Measurements from ENCODE around the gene RNU7-1.

The RNU7-1 gene

GRCh38 chr12:6954316-6955107 lies 10.9 kb downstream of the RNU7-1 start:
- peak in 1 of 5 experiments; percentile 38 for DNase-seq

- DNase-seq, result no peak
These were observed 11.7 kb downstream of the RNU7-1 start for GRCh38 chr12:6955108-6956020.

- peak in 2 of 5 experiments; percentile 51 to 57 for DNase-seq
These were observed 12.6 kb downstream of the RNU7-1 start for GRCh38 chr12:6956021-6956727.

- DNase-seq, result peak in 2 of 5 experiments; percentile 69 to 77
These were observed 13.6 kb downstream of the RNU7-1 start for GRCh38 chr12:6957151-6957701.

GRCh38 chr12:6957741-6958608 lies 14.4 kb downstream of the RNU7-1 start:
- no peak for DNase-seq

- no peak for DNase-seq
These were observed 15.0 kb downstream of the RNU7-1 start for GRCh38 chr12:6958609-6959057.

- DNase-seq, result peak; percentile 40 to 92 (median 67)
These were observed 15.6 kb downstream of the RNU7-1 start for GRCh38 chr12:6959058-6959804.

- DNase-seq, result no peak
These were observed 16.4 kb downstream of the RNU7-1 start for GRCh38 chr12:6959805-6960592.

- peak in 1 of 5 experiments; percentile 89 for DNase-seq
These were observed 17.1 kb downstream of the RNU7-1 start for GRCh38 chr12:6960593-6961277.

- DNase-seq, result peak; percentile 74 to 97 (median 91)
These were observed 17.7 kb downstream of the RNU7-1 start for GRCh38 chr12:6961278-6961694.

- DNase-seq, result peak in 2 of 5 experiments; percentile 39 to 81
These were observed 18.2 kb downstream of the RNU7-1 start for GRCh38 chr12:6961695-6962284.

- no peak for DNase-seq
These were observed 18.8 kb downstream of the RNU7-1 start for GRCh38 chr12:6962285-6963015.

GRCh38 chr12:6963016-6963731 lies 19.6 kb downstream of the RNU7-1 start:
- no peak for DNase-seq

- DNase-seq, result no peak
These were observed 20.3 kb downstream of the RNU7-1 start for GRCh38 chr12:6963791-6964413.

- DNase-seq, result no peak
These were observed 21.0 kb downstream of the RNU7-1 start for GRCh38 chr12:6964605-6965025.

GRCh38 chr12:6965026-6965661 lies 21.5 kb downstream of the RNU7-1 start:
- DNase-seq, result peak; percentile 65 to 89 (median 77)
